VCaP (cell line): ENCODE measurements around the gene ZNF365.

ENCODE experiments used
- H3K27ac ChIP-seq: fragments of 450-650 bp; 2 replicates; pipeline ENCODE4 v1.5.1; 2017
- TF ChIP-seq, protein P1 (sequence below): fragments of 450-650 bp; conservative IDR thresholded peaks from 2 replicates; pipeline ENCODE4 v1.5.1; 2017; ENCODE audit warnings: mild to moderate bottlenecking, moderate library complexity

ZNF365 gene

DNA sequence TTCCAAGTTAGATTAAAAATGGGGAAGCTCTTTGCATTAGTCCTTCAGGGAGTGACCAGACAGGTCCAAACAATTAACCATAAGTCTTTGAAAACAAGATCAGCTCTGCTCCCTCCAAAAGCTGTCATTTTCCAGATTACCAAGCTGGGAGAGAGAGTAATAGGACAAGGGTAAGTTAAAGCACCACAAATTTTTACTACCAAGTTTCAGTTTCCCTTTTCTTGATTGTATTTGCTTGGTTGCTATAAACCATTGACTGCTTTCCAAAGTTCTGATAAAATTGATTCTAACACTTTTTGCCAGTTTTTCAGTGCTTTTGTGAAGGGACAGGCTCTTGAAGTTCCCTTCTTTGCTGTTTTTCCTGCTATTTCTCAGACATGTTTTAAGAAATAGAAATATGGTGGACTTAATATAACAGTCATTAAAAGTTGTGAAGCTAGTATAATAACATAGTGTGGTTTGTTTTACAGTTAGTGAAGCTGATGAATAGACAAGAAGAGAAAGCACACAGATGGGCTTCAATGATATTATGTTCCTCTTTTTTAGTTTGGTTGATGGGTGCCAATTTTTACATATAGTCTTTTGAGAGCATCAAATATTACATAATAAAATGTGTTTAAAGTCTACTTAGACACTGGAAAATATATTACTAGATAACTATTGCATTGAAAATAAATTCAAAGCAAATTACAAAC lies 40.0 kb upstream of the ZNF365 start:
- H3K27ac ChIP-seq: no peak overlapping the region
- TF ChIP-seq, protein P1, sequence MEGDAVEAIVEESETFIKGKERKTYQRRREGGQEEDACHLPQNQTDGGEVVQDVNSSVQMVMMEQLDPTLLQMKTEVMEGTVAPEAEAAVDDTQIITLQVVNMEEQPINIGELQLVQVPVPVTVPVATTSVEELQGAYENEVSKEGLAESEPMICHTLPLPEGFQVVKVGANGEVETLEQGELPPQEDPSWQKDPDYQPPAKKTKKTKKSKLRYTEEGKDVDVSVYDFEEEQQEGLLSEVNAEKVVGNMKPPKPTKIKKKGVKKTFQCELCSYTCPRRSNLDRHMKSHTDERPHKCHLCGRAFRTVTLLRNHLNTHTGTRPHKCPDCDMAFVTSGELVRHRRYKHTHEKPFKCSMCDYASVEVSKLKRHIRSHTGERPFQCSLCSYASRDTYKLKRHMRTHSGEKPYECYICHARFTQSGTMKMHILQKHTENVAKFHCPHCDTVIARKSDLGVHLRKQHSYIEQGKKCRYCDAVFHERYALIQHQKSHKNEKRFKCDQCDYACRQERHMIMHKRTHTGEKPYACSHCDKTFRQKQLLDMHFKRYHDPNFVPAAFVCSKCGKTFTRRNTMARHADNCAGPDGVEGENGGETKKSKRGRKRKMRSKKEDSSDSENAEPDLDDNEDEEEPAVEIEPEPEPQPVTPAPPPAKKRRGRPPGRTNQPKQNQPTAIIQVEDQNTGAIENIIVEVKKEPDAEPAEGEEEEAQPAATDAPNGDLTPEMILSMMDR: no peak

- TF ChIP-seq, protein P1: no peak
Observed at GRCh38 chr10:62335326-62335725, 38.8 kb upstream of the ZNF365 start.

DNA sequence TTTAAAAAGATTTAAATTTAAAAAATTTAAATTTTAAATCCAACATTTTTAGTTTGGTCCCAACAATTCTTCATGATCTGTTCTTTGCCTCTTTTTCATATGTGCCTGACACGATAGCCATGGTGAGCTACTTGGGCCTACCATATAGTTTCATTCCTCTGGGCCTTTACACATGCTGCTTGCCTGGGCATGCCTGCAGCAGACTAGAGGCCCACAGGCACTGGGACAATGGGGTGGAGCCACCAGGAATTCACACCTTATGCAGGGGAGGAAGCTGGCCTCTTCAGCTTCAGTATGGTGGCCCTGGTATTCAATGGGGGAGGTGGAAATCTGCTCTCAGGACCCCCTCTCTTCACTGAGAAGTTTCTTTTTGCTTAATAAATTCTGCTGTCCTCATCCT lies 37.8 kb upstream of the ZNF365 start:
- no peak overlapping the region for H3K27ac ChIP-seq
- TF ChIP-seq, protein P1: no peak

More at GRCh38 chr10:62335326-62335725, 38.8 kb upstream of the ZNF365 start:
- H3K27ac ChIP-seq: no peak overlapping the region

GRCh38 chr10:62341419-62341818 lies 32.8 kb upstream of the ZNF365 start:
- no peak overlapping the region for H3K27ac ChIP-seq
- TF ChIP-seq, protein P1: no peak

DNA sequence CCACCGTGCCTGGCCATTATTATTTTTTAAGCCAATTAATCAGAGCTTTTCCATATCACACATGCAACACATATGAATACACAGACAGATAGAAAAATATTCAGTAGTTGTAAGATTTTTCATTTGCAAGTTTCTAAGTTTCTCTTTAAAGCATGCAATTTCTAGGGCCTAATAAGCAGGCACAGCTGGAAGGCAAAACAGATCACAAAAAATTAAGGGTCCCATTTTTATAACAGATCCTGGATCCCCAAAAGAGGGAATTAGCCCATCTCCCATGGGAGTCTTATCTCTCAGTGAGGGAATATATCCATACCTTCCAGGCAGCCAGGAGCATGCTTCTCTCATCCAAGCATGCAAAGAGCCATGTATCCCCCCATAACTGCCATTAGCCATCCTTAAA lies 31.2 kb upstream of the ZNF365 start:
- TF ChIP-seq, protein P1: no peak
- H3K27ac ChIP-seq: no peak overlapping the region

DNA sequence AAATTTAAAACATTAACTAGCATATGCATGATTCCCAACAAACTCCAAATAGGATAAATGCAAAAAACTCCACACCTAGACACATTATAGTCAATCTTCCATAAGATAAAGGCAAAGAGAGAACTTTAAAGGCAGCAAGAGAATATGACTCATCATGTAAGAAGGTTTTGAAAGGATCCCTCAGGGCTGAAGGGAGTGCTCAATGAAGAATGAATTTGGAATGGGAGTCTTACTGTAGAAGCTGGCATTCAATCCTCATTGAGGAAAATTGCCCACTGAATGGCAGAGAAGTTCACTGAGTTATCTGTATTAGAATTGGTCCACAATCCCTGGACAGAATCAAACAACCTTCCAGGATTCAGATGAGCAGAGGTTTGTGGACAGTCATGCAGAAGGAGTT lies 26.1 kb upstream of the ZNF365 start:
- TF ChIP-seq, protein P1: no peak

DNA sequence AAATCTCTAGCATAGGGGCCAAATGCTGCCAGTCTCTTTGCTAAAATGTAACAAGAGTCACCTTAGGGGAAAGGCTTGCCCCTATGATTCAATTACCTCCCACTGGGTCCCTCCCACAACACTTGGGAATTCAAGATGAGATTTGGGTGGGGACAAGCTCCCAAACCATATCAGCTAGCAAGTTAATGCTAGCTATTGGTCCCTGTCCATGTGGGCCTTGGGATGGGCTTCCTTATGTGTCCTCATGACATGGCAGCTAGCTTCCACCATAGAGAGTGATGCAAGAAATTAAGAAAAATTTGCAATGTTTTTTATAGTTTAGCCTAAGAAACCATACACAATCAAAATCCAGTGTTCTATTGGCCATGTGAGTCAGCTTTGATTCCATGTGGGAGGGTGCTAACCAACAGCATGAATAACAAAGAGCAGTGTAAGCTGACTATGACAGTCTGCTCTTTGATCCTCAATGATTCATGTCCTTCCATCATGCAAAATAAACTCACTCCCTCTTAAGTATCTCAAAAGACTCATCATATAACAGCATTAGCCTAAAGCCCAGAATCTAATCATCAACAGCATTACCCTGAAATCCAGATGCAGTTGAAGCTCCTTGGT lies 21.7 kb upstream of the ZNF365 start:
- H3K27ac ChIP-seq: no peak overlapping the region
- TF ChIP-seq, protein P1: no peak

More for the DNA sequence above, 26.1 kb upstream of the ZNF365 start:
- H3K27ac ChIP-seq: no peak overlapping the region
